Suprapubic skin (tissue), 4 donors: ENCODE measurements around the gene HDAC7. TPM values are rescaled to one million over a fixed set of nuclear protein-coding genes. Genes with fewer than 3 reads are reported as not detected.
A peak's percentile ranks its signal among the peaks of the same experiment; 100 is the strongest.

Experiments
- DNase-seq, 2 donors: peaks; one replicate each; pipeline ENCODE4 v3.0.0-alpha.2; 2019; ENCODE audit warnings: low spot score in 2 of 2
- H3K27ac ChIP-seq: fragments of 200-600 bp; sonication (generic); one replicate; pipeline ENCODE4 v1.5.1; 2019
- H3K27me3 ChIP-seq: fragments of 200-600 bp; sonication (generic); one replicate; pipeline ENCODE4 v1.5.1; 2019
- H3K36me3 ChIP-seq: fragments of 200-600 bp; sonication (generic); one replicate; pipeline ENCODE4 v1.5.1; 2019
- H3K4me1 ChIP-seq: fragments of 200-600 bp; sonication (generic); one replicate; pipeline ENCODE4 v1.5.1; 2019
- H3K4me3 ChIP-seq: fragments of 200-600 bp; sonication (generic); one replicate; pipeline ENCODE4 v1.5.1; 2019; ENCODE audit warnings: mild to moderate bottlenecking
- H3K9me3 ChIP-seq: fragments of 200-600 bp; sonication (generic); one replicate; pipeline ENCODE4 v1.5.1; 2019
- CTCF ChIP-seq, 2 donors: fragments of 200-600 bp in 1 of 2; fragments of 450-650 bp in 1 of 2; sonication (generic) in 1 of 2; IDR thresholded peaks; one replicate each; pipeline ENCODE4 v1.5.1; 2016 to 2019; ENCODE audit warnings: antibody characterized with exemption in 2 of 2, mild to moderate bottlenecking in 1 of 2, moderate library complexity in 1 of 2
- EP300 ChIP-seq: sonication (generic); formaldehyde crosslinking; IDR thresholded peaks from one replicate; pipeline ENCODE4 v1.6.1; 2017; ENCODE audit warnings: antibody characterized with exemption
- POLR2A ChIP-seq, 2 donors: fragments of 450-650 bp; IDR thresholded peaks; one replicate each; pipeline ENCODE4 v1.6.1; 2017; ENCODE audit warnings: antibody characterized with exemption in 2 of 2, mild to moderate bottlenecking in 2 of 2, moderate library complexity in 2 of 2
- POLR2AphosphoS5 ChIP-seq, 3 donors: sonication (generic); formaldehyde crosslinking; IDR thresholded peaks; one replicate each; pipeline ENCODE4 v1.6.1; 2017; ENCODE audit warnings: antibody characterized with exemption in 3 of 3
- WGBS: methylation state at CpG from one replicate; pipeline ENCODE4 v1.1.5; 2018; 5-methylcytosine and 5-hydroxymethylcytosine counted together
- total RNA-seq, 4 donors: library from RNA; depleted of rRNA; stranded (reverse); fragments of >200 nt; gene quantifications; one replicate each; pipeline ENCODE4 v1.1.0, GENCODE V29; 2016

The HDAC7 gene
- total RNA-seq, 4 donors from 2014 or later, result 47.9 to 152 (median 76.2) TPM

- H3K4me1 ChIP-seq, result peaks cover 67% of the 10 kb centered on the region
- TF ChIP-seq POLR2AphosphoS5 (IDR thresholded peaks at IDR 0.05) (no peak), CTCF (IDR thresholded peaks at IDR 0.05) (peak in 1 of 2 donors; percentile 25), EP300 (no peak), POLR2A (IDR thresholded peaks at IDR 0.05) (no peak)
- H3K27ac ChIP-seq, result peak within 1 kb of the TSS; percentile 92
- H3K9me3 ChIP-seq, result no peaks in the 10 kb centered on the region
- peak within 1 kb of the TSS; percentile 94 for H3K4me3 ChIP-seq
- no peak for DNase-seq
- no peaks in the 10 kb centered on the region for H3K27me3 ChIP-seq
- no peaks in the 10 kb centered on the region for H3K36me3 ChIP-seq
- WGBS, result 1% methylated on average over 31 of the region's 106 CpGs
These were observed 46.4 kb downstream of the HDAC7 start, which contains the start of gene SLC48A1 for GRCh38 chr12:47773062-47773857. Gene SLC48A1 (plus strand): TSS chr12:47773238. CDS start chr12:47773305, 67 bp downstream.

- TF ChIP-seq POLR2A (IDR thresholded peaks at IDR 0.05) (no peak), EP300 (no peak), POLR2AphosphoS5 (IDR thresholded peaks at IDR 0.05) (no peak), CTCF (IDR thresholded peaks at IDR 0.05) (no peak)
- DNase-seq, result no peak
- no peaks in the 10 kb centered on the region for H3K27me3 ChIP-seq
- H3K4me1 ChIP-seq, result peaks cover 65% of the 10 kb centered on the region
- H3K36me3 ChIP-seq, result no peaks in the 10 kb centered on the region
- H3K27ac ChIP-seq, result peak overlapping the region; percentile 75
- H3K9me3 ChIP-seq, result no peaks in the 10 kb centered on the region
- peak overlapping the region; percentile 94 for H3K4me3 ChIP-seq
- WGBS, result 13% methylated on average over 17 of the region's 17 CpGs
These were observed 47.0 kb downstream of the HDAC7 start for GRCh38 chr12:47772738-47773061.

GRCh38 chr12:47772094-47772660, 47.5 kb downstream of the HDAC7 start:
- 77% methylated on average over 13 of the region's 13 CpGs for WGBS
- Histone ChIP-seq H3K4me3 (peak overlapping the region; percentile 94), H3K4me1 (peaks cover 65% of the 10 kb centered on the region), H3K36me3 (no peaks in the 10 kb centered on the region), H3K27me3 (no peaks in the 10 kb centered on the region), H3K9me3 (no peaks in the 10 kb centered on the region), H3K27ac (no peak overlapping the region)
- no peak for DNase-seq
- TF ChIP-seq POLR2AphosphoS5 (IDR thresholded peaks at IDR 0.05), result no peak
- no peak for TF ChIP-seq POLR2A (IDR thresholded peaks at IDR 0.05)
- no peak for TF ChIP-seq CTCF (IDR thresholded peaks at IDR 0.05)
- TF ChIP-seq EP300, result no peak

GRCh38 chr12:47771304-47771703, 48.4 kb downstream of the HDAC7 start:
- Histone ChIP-seq H3K4me1 (peaks cover 63% of the 10 kb centered on the region), H3K27me3 (no peaks in the 10 kb centered on the region)
- WGBS, result 92% methylated on average over 6 of the region's 6 CpGs

More at GRCh38 chr12:47771304-47771703, 48.4 kb downstream of the HDAC7 start:
- Histone ChIP-seq H3K4me3 (no peak overlapping the region), H3K9me3 (no peaks in the 10 kb centered on the region), H3K36me3 (no peaks in the 10 kb centered on the region), H3K27ac (no peak overlapping the region)
- no peak for DNase-seq
- TF ChIP-seq CTCF (IDR thresholded peaks at IDR 0.05) (no peak), EP300 (no peak), POLR2A (IDR thresholded peaks at IDR 0.05) (no peak)
